WTC11 (cell line): ENCODE data around the gene PRDM15. TPM values are rescaled to one million over a fixed set of nuclear protein-coding genes. Genes with fewer than 3 reads are reported as not detected.

Experiments
- ATAC-seq: fragments of 200-7000 bp; cut with Tn5 transposase; 2 replicates; pipeline ENCODE4 v1.10.0; 2021; ENCODE audit warnings: mild to moderate bottlenecking, moderate library complexity
- CTCF ChIA-PET: fragments of 300-600 bp; sonication (Branson Sonifier 250); formaldehyde crosslinking; loops from one replicate; lab custom pipeline; 2021; ENCODE audit warnings: antibody characterized with exemption; lab: Charles Lee
- POLR2A ChIA-PET: fragments of 350-600 bp; sonication (Branson Sonifier 250); formaldehyde crosslinking; loops from one replicate; lab custom pipeline; 2021; ENCODE audit warnings: antibody characterized with exemption; lab: Charles Lee
- DNase-seq: peaks from one replicate; pipeline ENCODE4 v3.0.0; 2021; ENCODE audit warnings: low spot score
- H3K27ac Mint-ChIP-seq: 2 replicates; pipeline ENCODE4 v1.8.0; 2021; ENCODE audit warnings: mixed read lengths
- H3K27me3 Mint-ChIP-seq: 2 replicates; pipeline ENCODE4 v1.8.0; 2021; ENCODE audit warnings: low read depth, mild to moderate bottlenecking, moderate library complexity, mixed read lengths
- H3K36me3 Mint-ChIP-seq: 2 replicates; pipeline ENCODE4 v1.8.0; 2021; ENCODE audit warnings: mixed read lengths
- H3K4me1 Mint-ChIP-seq: 2 replicates; pipeline ENCODE4 v1.8.0; 2022; ENCODE audit warnings: mixed read lengths
- H3K4me3 Mint-ChIP-seq: 2 replicates; pipeline ENCODE4 v1.8.0; 2021; ENCODE audit warnings: mild to moderate bottlenecking, moderate library complexity, mixed read lengths
- H3K9me3 Mint-ChIP-seq: 2 replicates; pipeline ENCODE4 v1.8.0; 2021; ENCODE audit warnings: mixed read lengths
- CREM ChIP-seq: sonication (generic); formaldehyde crosslinking; IDR thresholded peaks from 2 replicates; pipeline ENCODE4 v1.8.1; 2022; ENCODE audit warnings: mild to moderate bottlenecking, missing genetic modification reagents, moderate library complexity
- ESRRA ChIP-seq: sonication (generic); formaldehyde crosslinking; IDR thresholded peaks from 2 replicates; pipeline ENCODE4 v1.8.1; 2022; ENCODE audit warnings: mild to moderate bottlenecking, missing genetic modification reagents, borderline replicate concordance
- HMGA2 ChIP-seq: fragments of 250-450 bp; sonication (Bioruptor Pico); IDR thresholded peaks from 2 replicates; pipeline ENCODE4 v1.4.0; 2021; ENCODE audit warnings: mild to moderate bottlenecking, moderate library complexity
- MXD4 ChIP-seq: fragments of 250-450 bp; sonication (Bioruptor Pico); IDR thresholded peaks from 2 replicates; pipeline ENCODE4 v1.8.0; 2021; ENCODE audit warnings: mild to moderate bottlenecking, moderate library complexity, borderline replicate concordance
- RORB ChIP-seq: fragments of 250-450 bp; sonication (Bioruptor Pico); IDR thresholded peaks from 2 replicates; pipeline ENCODE4 v1.9.0; 2021; ENCODE audit warnings: mild to moderate bottlenecking
- SMAD4 ChIP-seq: sonication (generic); formaldehyde crosslinking; IDR thresholded peaks from 2 replicates; pipeline ENCODE4 v1.8.0; 2022; ENCODE audit warnings: mild to moderate bottlenecking, missing genetic modification reagents
- TCF7 ChIP-seq: sonication (generic); formaldehyde crosslinking; IDR thresholded peaks from 2 replicates; pipeline ENCODE4 v1.8.0; 2022; ENCODE audit warnings: mild to moderate bottlenecking, low read depth, missing genetic modification reagents, moderate library complexity
- TEAD1 ChIP-seq: sonication (generic); formaldehyde crosslinking; IDR thresholded peaks from 2 replicates; pipeline ENCODE4 v1.8.0; 2022; ENCODE audit warnings: mild to moderate bottlenecking, missing genetic modification reagents
- ZNF232 ChIP-seq: sonication (generic); formaldehyde crosslinking; IDR thresholded peaks from 2 replicates; pipeline ENCODE4 v1.8.0; 2022; ENCODE audit warnings: mild to moderate bottlenecking, missing genetic modification reagents
- ZNF317 ChIP-seq: sonication (generic); formaldehyde crosslinking; IDR thresholded peaks from 2 replicates; pipeline ENCODE4 v1.8.1; 2023; ENCODE audit warnings: low read depth, mild to moderate bottlenecking, moderate library complexity, missing genetic modification reagents, borderline replicate concordance
- ZNF423 ChIP-seq: fragments of 250-450 bp; sonication (Bioruptor Pico); IDR thresholded peaks from 2 replicates; pipeline ENCODE4 v2.1.2; 2022; ENCODE audit warnings: mild to moderate bottlenecking, moderate library complexity
- ZNF671 ChIP-seq: fragments of 250-450 bp; sonication (Bioruptor Pico); IDR thresholded peaks from 2 replicates; pipeline ENCODE4 v1.8.0; 2021; ENCODE audit warnings: mild to moderate bottlenecking
- total RNA-seq: library from RNA; stranded (reverse); gene quantifications from 3 replicates; pipeline ENCODE4 v1.2.3, GENCODE V29; 2021
- TF ChIP-seq, protein P1 (sequence below): sonication (generic); formaldehyde crosslinking; IDR thresholded peaks from 2 replicates; pipeline ENCODE4 v1.8.1; 2023; ENCODE audit warnings: mild to moderate bottlenecking, missing genetic modification reagents
- TF ChIP-seq, protein P2 (sequence below): fragments of 250-450 bp; sonication (Bioruptor Pico); IDR thresholded peaks from 2 replicates; pipeline ENCODE4 v1.9.0; 2021; ENCODE audit warnings: mild to moderate bottlenecking, borderline replicate concordance
- TF ChIP-seq, protein P3 (sequence below): sonication (generic); formaldehyde crosslinking; IDR thresholded peaks from 2 replicates; pipeline ENCODE4 v1.8.0; 2022; ENCODE audit warnings: mild to moderate bottlenecking, missing genetic modification reagents
- TF ChIP-seq, protein P4 (sequence below): sonication (generic); formaldehyde crosslinking; IDR thresholded peaks from 2 replicates; pipeline ENCODE4 v1.8.1; 2022; ENCODE audit warnings: missing genetic modification reagents, borderline replicate concordance
- TF ChIP-seq, protein P5 (sequence below): sonication (generic); formaldehyde crosslinking; IDR thresholded peaks from 2 replicates; pipeline ENCODE4 v1.8.1; 2023; ENCODE audit warnings: mild to moderate bottlenecking, missing genetic modification reagents
- TF ChIP-seq, protein P6 (sequence below): sonication (generic); formaldehyde crosslinking; IDR thresholded peaks from 2 replicates; pipeline ENCODE4 v1.8.1; 2022; ENCODE audit warnings: mild to moderate bottlenecking, missing genetic modification reagents, moderate library complexity, borderline replicate concordance

Gene PRDM15
- total RNA-seq, 1 experiment from 2014 or later: 12.9 TPM

DNA sequence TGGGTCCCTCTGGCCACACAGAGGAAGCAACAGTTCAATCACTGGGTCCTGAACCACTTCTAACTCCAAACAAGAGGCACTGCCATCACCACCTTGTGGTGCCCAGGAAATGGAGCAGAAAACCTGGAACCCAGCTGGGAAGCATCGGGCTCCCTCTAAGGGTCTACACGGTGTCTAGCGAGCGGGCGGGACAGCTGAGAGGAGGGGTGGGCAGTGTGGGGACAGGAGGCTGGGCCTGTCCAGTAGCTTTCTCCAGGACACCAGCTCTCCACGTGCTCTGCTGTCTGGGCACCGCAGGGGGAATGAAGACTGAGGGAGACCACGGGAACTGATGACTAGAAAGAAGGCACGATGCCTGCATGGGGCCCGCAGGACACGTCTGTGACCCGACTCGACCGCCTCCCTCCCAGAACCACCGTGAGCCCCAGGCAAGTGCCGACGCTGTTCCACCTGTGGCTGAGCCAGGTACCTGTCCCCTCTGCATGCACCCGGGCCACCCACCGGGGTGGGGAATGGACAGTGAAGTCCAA lies 5.4 kb upstream of the PRDM15 start:
- Mint-ChIP-seq H3K36me3 (0 out of 2 replicates have a peak, but pooled peaks cover 4% of the 10 kb centered on the region), H3K27me3 (no peaks in the 10 kb centered on the region; the same call in 1 of the 2 replicates), H3K4me1 (peaks cover 22% of the 10 kb centered on the region), H3K4me3 (no peak overlapping the region), H3K9me3 (no peaks in the 10 kb centered on the region), H3K27ac (no peak overlapping the region)
- ATAC-seq (no peak), DNase-seq (no peak)
- TF ChIP-seq, protein P1, sequence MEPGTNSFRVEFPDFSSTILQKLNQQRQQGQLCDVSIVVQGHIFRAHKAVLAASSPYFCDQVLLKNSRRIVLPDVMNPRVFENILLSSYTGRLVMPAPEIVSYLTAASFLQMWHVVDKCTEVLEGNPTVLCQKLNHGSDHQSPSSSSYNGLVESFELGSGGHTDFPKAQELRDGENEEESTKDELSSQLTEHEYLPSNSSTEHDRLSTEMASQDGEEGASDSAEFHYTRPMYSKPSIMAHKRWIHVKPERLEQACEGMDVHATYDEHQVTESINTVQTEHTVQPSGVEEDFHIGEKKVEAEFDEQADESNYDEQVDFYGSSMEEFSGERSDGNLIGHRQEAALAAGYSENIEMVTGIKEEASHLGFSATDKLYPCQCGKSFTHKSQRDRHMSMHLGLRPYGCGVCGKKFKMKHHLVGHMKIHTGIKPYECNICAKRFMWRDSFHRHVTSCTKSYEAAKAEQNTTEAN (CRISPR knock-in tag): no peak
- TF ChIP-seq CREM (CRISPR knock-in tag): no peak
- no peak for TF ChIP-seq ZNF671 (CRISPR knock-in tag)
- no peak for TF ChIP-seq ESRRA (CRISPR knock-in tag)
- TF ChIP-seq ZNF423 (CRISPR knock-in tag): no peak
- no peak for TF ChIP-seq MXD4
- no peak for TF ChIP-seq SMAD4
- ChIA-PET POLR2A (no interaction called here), CTCF (interaction anchor here (1.2 to 1.4 kb wide), 2 partner anchors 233 to 272 kb away, joined by 3 to 4 read pairs; no protein-coding TSS in a partner anchor)

- no peak overlapping the region for H3K27ac Mint-ChIP-seq
- no peaks in the 10 kb centered on the region; the same call in 1 of the 2 replicates for H3K27me3 Mint-ChIP-seq
- POLR2A ChIA-PET: no interaction called here
- H3K4me1 Mint-ChIP-seq: peaks cover 22% of the 10 kb centered on the region
- DNase-seq (no peak), ATAC-seq (no peak)
- CTCF ChIA-PET: interaction anchor here (1.2 to 1.4 kb wide), 2 partner anchors 234 to 271 kb away, joined by 3 to 4 read pairs; no protein-coding TSS in a partner anchor
- H3K4me3 Mint-ChIP-seq: no peak overlapping the region
- no peaks in the 10 kb centered on the region for H3K9me3 Mint-ChIP-seq
- no peak for TF ChIP-seq ZNF671 (CRISPR knock-in tag)
- no peak for TF ChIP-seq HMGA2 (CRISPR knock-in tag)
- TF ChIP-seq, protein P2, sequence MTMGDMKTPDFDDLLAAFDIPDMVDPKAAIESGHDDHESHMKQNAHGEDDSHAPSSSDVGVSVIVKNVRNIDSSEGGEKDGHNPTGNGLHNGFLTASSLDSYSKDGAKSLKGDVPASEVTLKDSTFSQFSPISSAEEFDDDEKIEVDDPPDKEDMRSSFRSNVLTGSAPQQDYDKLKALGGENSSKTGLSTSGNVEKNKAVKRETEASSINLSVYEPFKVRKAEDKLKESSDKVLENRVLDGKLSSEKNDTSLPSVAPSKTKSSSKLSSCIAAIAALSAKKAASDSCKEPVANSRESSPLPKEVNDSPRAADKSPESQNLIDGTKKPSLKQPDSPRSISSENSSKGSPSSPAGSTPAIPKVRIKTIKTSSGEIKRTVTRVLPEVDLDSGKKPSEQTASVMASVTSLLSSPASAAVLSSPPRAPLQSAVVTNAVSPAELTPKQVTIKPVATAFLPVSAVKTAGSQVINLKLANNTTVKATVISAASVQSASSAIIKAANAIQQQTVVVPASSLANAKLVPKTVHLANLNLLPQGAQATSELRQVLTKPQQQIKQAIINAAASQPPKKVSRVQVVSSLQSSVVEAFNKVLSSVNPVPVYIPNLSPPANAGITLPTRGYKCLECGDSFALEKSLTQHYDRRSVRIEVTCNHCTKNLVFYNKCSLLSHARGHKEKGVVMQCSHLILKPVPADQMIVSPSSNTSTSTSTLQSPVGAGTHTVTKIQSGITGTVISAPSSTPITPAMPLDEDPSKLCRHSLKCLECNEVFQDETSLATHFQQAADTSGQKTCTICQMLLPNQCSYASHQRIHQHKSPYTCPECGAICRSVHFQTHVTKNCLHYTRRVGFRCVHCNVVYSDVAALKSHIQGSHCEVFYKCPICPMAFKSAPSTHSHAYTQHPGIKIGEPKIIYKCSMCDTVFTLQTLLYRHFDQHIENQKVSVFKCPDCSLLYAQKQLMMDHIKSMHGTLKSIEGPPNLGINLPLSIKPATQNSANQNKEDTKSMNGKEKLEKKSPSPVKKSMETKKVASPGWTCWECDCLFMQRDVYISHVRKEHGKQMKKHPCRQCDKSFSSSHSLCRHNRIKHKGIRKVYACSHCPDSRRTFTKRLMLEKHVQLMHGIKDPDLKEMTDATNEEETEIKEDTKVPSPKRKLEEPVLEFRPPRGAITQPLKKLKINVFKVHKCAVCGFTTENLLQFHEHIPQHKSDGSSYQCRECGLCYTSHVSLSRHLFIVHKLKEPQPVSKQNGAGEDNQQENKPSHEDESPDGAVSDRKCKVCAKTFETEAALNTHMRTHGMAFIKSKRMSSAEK (CRISPR knock-in tag): no peak
- TF ChIP-seq, protein P3, sequence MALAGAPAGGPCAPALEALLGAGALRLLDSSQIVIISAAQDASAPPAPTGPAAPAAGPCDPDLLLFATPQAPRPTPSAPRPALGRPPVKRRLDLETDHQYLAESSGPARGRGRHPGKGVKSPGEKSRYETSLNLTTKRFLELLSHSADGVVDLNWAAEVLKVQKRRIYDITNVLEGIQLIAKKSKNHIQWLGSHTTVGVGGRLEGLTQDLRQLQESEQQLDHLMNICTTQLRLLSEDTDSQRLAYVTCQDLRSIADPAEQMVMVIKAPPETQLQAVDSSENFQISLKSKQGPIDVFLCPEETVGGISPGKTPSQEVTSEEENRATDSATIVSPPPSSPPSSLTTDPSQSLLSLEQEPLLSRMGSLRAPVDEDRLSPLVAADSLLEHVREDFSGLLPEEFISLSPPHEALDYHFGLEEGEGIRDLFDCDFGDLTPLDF (CRISPR knock-in tag): no peak
- TF ChIP-seq TCF7 (CRISPR knock-in tag): no peak
- TF ChIP-seq, protein P4, sequence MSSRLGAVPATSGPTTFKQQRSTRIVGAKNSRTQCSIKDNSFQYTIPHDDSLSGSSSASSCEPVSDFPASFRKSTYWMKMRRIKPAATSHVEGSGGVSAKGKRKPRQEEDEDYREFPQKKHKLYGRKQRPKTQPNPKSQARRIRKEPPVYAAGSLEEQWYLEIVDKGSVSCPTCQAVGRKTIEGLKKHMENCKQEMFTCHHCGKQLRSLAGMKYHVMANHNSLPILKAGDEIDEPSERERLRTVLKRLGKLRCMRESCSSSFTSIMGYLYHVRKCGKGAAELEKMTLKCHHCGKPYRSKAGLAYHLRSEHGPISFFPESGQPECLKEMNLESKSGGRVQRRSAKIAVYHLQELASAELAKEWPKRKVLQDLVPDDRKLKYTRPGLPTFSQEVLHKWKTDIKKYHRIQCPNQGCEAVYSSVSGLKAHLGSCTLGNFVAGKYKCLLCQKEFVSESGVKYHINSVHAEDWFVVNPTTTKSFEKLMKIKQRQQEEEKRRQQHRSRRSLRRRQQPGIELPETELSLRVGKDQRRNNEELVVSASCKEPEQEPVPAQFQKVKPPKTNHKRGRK: no peak
- no peak for TF ChIP-seq ZNF232
- no peak for TF ChIP-seq TEAD1 (CRISPR knock-in tag)
- no peak for TF ChIP-seq ZNF317 (CRISPR knock-in tag)
- TF ChIP-seq CREM (CRISPR knock-in tag): no peak
- no peak for TF ChIP-seq RORB (CRISPR knock-in tag)
- TF ChIP-seq, protein P5, sequence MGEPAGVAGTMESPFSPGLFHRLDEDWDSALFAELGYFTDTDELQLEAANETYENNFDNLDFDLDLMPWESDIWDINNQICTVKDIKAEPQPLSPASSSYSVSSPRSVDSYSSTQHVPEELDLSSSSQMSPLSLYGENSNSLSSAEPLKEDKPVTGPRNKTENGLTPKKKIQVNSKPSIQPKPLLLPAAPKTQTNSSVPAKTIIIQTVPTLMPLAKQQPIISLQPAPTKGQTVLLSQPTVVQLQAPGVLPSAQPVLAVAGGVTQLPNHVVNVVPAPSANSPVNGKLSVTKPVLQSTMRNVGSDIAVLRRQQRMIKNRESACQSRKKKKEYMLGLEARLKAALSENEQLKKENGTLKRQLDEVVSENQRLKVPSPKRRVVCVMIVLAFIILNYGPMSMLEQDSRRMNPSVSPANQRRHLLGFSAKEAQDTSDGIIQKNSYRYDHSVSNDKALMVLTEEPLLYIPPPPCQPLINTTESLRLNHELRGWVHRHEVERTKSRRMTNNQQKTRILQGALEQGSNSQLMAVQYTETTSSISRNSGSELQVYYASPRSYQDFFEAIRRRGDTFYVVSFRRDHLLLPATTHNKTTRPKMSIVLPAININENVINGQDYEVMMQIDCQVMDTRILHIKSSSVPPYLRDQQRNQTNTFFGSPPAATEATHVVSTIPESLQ (CRISPR knock-in tag): no peak
- TF ChIP-seq, protein P6, sequence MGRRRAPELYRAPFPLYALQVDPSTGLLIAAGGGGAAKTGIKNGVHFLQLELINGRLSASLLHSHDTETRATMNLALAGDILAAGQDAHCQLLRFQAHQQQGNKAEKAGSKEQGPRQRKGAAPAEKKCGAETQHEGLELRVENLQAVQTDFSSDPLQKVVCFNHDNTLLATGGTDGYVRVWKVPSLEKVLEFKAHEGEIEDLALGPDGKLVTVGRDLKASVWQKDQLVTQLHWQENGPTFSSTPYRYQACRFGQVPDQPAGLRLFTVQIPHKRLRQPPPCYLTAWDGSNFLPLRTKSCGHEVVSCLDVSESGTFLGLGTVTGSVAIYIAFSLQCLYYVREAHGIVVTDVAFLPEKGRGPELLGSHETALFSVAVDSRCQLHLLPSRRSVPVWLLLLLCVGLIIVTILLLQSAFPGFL (CRISPR knock-in tag): no peak
- 0 out of 2 replicates have a peak, but pooled peaks cover 2% of the 10 kb centered on the region for H3K36me3 Mint-ChIP-seq
These were observed 4.4 kb upstream of the PRDM15 start for GRCh38 chr21:41883582-41883981.
